Epithelial cell of esophagus (primary cell): ENCODE results near the gene RIN3.

Source experiments
- DNase-seq: peaks from one replicate; pipeline ENCODE4 v3.0.0; 2010; ENCODE audit warnings: low read depth
- H3K4me3 ChIP-seq: 2 replicates; pipeline ENCODE4 v1.5.1; 2011; ENCODE audit warnings: mild to moderate bottlenecking, low read length, control low read depth
- CTCF ChIP-seq: IDR thresholded peaks from 2 replicates; pipeline ENCODE4 v1.5.1; 2011; ENCODE audit warnings: low read depth, mild to moderate bottlenecking, low read length, control low read depth, inconsistent platforms; ENCODE audit not compliant: insufficient read depth; ENCODE audit errors: missing control alignments

Gene RIN3

DNA sequence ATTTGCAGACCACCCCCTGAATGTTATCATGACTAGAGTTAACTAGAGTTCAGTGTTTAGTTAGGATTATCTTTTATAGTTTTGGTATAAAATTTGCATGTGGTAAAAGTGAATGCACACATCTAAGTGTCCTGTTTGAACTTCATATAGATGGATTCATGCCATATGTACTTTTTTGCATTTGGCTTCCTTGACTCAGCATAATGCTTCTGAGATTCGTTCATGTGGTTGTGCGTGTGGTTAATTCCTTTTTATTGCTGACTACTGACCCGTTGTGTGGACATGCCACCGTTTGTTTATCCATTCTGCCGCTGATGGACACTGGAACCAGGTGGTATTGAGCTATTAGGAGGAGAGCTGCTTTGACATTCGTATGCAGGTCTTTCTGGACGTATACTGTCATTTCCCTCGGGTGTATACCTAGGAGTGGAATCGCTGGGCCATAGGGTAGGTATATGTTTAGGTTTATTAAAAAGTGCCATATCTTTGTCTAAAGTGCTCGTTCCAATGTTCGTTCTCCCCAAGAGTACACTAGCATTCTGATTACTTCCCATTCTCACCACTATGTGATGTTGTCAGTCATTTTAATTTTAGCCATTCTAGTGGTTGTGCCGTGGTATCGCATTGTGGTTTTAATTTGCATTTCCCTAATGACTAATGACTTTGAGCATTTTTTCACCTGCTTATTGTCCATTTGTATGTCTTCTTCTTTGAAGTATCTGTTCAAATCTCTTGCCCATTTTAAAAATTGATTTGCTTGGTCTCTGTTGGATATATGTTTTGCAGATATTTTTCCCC lies 37.7 kb downstream of the RIN3 start:
- no peak overlapping the region for H3K4me3 ChIP-seq
- TF ChIP-seq CTCF = no peak
- DNase-seq = no peak

DNA sequence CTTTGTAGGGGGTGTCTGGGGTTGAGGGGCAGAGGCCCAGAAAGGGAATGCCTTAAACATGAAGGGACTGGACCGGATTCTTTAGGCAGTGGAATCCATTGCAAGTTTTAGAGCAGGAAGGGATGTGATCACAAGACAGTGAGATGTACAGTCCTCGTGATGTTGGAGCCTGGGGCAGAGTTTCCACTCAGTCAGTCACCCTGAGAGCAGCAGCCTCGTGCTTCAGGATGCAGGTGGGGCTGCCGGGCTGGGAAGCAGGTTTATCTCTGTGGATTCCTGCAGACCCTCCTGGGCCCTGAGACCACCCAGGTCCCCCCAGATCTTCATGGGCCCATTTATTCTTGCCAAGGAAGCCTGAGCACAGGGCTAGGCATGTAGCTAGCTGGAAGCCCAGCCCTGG lies 38.5 kb downstream of the RIN3 start:
- H3K4me3 ChIP-seq = no peak overlapping the region
- no peak for DNase-seq

GRCh38 chr14:92553438-92553837 lies 39.9 kb downstream of the RIN3 start:
- no peak for DNase-seq
- no peak overlapping the region for H3K4me3 ChIP-seq
- TF ChIP-seq CTCF = no peak

More for the DNA sequence above, 38.5 kb downstream of the RIN3 start:
- TF ChIP-seq CTCF = no peak

DNA sequence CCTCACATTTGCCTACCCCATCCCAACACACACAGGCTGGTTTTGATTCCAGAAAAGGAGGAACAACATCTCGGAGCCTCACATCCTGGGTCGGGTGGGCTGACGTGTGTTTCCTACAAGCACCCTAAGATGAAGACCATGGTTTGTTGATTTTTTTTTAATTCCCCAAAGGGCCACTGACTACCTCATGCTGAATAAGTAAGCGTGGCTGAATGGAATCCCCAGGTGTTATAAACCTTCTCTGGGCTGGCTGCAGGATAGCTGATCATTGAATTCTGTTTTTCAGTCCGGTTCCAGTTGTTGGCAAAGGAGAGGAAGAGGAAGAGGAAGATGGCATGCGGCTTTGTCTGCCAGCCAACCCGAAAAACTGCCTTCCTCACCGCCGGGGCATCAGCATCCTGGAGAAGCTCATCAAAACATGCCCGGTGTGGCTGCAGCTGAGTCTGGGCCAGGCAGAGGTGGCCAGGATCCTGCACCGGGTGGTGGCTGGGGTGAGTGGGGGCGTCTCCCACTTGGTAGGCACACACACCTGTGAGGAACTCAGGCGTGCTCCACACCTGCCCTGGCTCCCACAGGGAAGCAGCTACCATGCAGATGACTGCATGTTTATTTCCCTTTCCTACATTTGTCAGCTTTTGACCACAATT lies 42.0 kb downstream of the RIN3 start:
- no peak for DNase-seq
- H3K4me3 ChIP-seq = no peak overlapping the region
- no peak for TF ChIP-seq CTCF

GRCh38 chr14:92556255-92556741 lies 42.7 kb downstream of the RIN3 start:
- no peak overlapping the region for H3K4me3 ChIP-seq
- peak; percentile 35 for DNase-seq
- no peak for TF ChIP-seq CTCF

DNA sequence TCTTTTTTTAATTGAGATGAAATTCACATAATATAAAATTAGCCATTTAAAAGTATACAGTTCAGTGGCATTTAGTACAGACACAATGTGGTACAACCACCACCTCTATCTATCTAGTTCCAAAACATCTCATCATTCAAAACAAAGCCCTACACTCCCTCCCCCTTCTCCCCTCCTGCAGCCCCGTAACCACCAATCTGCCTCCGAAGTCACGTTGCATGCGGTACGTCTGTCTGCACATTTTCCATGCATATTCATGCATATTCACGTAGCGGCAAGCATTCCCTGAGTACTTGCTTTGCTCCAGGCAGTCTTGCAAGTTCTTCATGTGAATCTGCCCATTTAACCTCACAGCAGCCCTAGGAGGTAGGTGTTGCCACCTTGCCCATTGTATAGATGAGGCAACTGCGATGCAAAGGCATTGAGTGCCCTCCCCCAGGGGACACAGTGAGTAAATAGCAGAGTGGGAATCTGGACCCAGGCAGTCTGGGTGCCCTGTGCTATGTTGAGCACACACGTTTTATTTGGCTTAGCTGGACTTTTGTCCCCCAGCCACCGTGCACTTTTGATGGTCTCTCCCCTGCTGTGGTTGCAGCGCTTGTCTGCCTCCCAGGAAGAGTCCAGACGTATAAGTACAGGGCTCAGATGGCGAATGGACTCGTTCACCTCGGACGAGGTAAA lies 43.4 kb downstream of the RIN3 start:
- no peak for DNase-seq
- no peak overlapping the region for H3K4me3 ChIP-seq
- TF ChIP-seq CTCF = no peak
